Measurements from ENCODE around the gene ATP5IF1.

ATP5IF1 gene

GRCh38 chr1:28246427-28246832, 10.5 kb downstream of the ATP5IF1 start:
- no peak for TF ChIP-seq CTCF (IDR thresholded peaks at IDR 0.05; ENCODE audit: low read depth, low read length, missing control alignments)
- no peak for DNase-seq (ENCODE audit: low read depth)
- in situ Hi-C loops (cut with HindIII; ENCODE audit: low sequenced_read_pairs), result no loop called here
- peak overlapping the region; percentile 50 for H3K4me3 ChIP-seq (ENCODE audit: low read depth, low read length)

- no peak for TF ChIP-seq CTCF (IDR thresholded peaks at IDR 0.05; ENCODE audit: low read depth, low read length, missing control alignments)
- in situ Hi-C loops (cut with HindIII; ENCODE audit: low sequenced_read_pairs), result no loop called here
- no peak for DNase-seq (ENCODE audit: low read depth)
- H3K4me3 ChIP-seq (ENCODE audit: low read depth, low read length), result peak overlapping the region; percentile 7
Measured at GRCh38 chr1:28247612-28248272, 11.8 kb downstream of the ATP5IF1 start.

GRCh38 chr1:28248273-28249012, 12.5 kb downstream of the ATP5IF1 start:
- in situ Hi-C loops (cut with HindIII; ENCODE audit: low sequenced_read_pairs), result no loop called here
- peak overlapping the region; percentile 9 for H3K4me3 ChIP-seq (ENCODE audit: low read depth, low read length)
- peak; percentile 57 for DNase-seq (ENCODE audit: low read depth)
- TF ChIP-seq CTCF (IDR thresholded peaks at IDR 0.05; ENCODE audit: low read depth, low read length, missing control alignments), result peak; percentile 96

GRCh38 chr1:28249013-28249865, 13.3 kb downstream of the ATP5IF1 start:
- no peak for TF ChIP-seq CTCF (IDR thresholded peaks at IDR 0.05; ENCODE audit: low read depth, low read length, missing control alignments)
- no peak for DNase-seq (ENCODE audit: low read depth)
- in situ Hi-C loops (cut with HindIII; ENCODE audit: low sequenced_read_pairs), result no loop called here
- H3K4me3 ChIP-seq (ENCODE audit: low read depth, low read length), result peak overlapping the region; percentile 9

- no peak overlapping the region for H3K4me3 ChIP-seq (ENCODE audit: low read depth, low read length)
- in situ Hi-C loops (cut with HindIII; ENCODE audit: low sequenced_read_pairs), result loop anchor here (25.0 kb wide), 1 partner anchor 362 kb away; no protein-coding TSS in a partner anchor
- TF ChIP-seq CTCF (IDR thresholded peaks at IDR 0.05; ENCODE audit: low read depth, low read length, missing control alignments), result no peak
- DNase-seq (ENCODE audit: low read depth), result no peak
Measured at GRCh38 chr1:28249866-28250295, 14.0 kb downstream of the ATP5IF1 start.

- in situ Hi-C loops (cut with HindIII; ENCODE audit: low sequenced_read_pairs), result loop anchor here (25.0 kb wide), 1 partner anchor 356 kb away; no protein-coding TSS in a partner anchor
- no peak overlapping the region for H3K4me3 ChIP-seq (ENCODE audit: low read depth, low read length)
- no peak for TF ChIP-seq CTCF (IDR thresholded peaks at IDR 0.05; ENCODE audit: low read depth, low read length, missing control alignments)
- no peak for DNase-seq (ENCODE audit: low read depth)
Measured at GRCh38 chr1:28256197-28256827, 20.4 kb downstream of the ATP5IF1 start.

Measured in astrocyte of the cerebellum (primary cell).